NCI-H146 treated with DMSO at 0.1 percent for 48 hours (cell line): ENCODE measurements around the gene MAGEB10.
"Not testable (repeated sequence)": the region's sequence is repeated elsewhere in the genome, so short reads cannot be mapped to it uniquely, and the experiment has no call there.

Source experiments
- DNase-seq: peaks from one replicate; lab custom pipeline; 2025; ENCODE audit not compliant: unreplicated experiment; lab: John Stamatoyannopoulos, UW

MAGEB10 gene

GRCh38 chrX:27807690-27808089 is at the start of gene MAGEB10:
MAGEB10 (plus strand) TSS chrX:27807990; CDS start chrX:27821307, 13,317 bp downstream.
- DNase-seq: no peak

- DNase-seq: no peak
Measured at GRCh38 chrX:27765718-27766117, 42.1 kb upstream of the MAGEB10 start.

GRCh38 chrX:27767387-27767786 is 40.4 kb upstream of the MAGEB10 start:
- DNase-seq: no peak

- no peak for DNase-seq
Measured at GRCh38 chrX:27775984-27776383, 31.8 kb upstream of the MAGEB10 start.

GRCh38 chrX:27796640-27797257 is 11.0 kb upstream of the MAGEB10 start:
- DNase-seq: no peak

- no peak for DNase-seq
Measured at GRCh38 chrX:27797575-27797974, 10.2 kb upstream of the MAGEB10 start.

GRCh38 chrX:27808226-27808625 is 436 bp downstream of the MAGEB10 start:
- no peak for DNase-seq

GRCh38 chrX:27808991-27809859 is 1.4 kb downstream of the MAGEB10 start:
- DNase-seq: not testable (repeated sequence)

- no peak for DNase-seq
Measured at GRCh38 chrX:27815209-27815608, 7.4 kb downstream of the MAGEB10 start.

GRCh38 chrX:27823812-27824211 is 16.0 kb downstream of the MAGEB10 start:
- no peak for DNase-seq

- no peak for DNase-seq
Measured at GRCh38 chrX:27838185-27838584, 30.4 kb downstream of the MAGEB10 start.

GRCh38 chrX:27840881-27841280 is 33.1 kb downstream of the MAGEB10 start:
- no peak for DNase-seq

- no peak for DNase-seq
Measured at GRCh38 chrX:27842859-27843258, 35.1 kb downstream of the MAGEB10 start.

GRCh38 chrX:27860337-27860736 is 52.5 kb downstream of the MAGEB10 start:
- no peak for DNase-seq

GRCh38 chrX:27863809-27864208 is 56.0 kb downstream of the MAGEB10 start:
- DNase-seq: no peak
